GM21526 (cell line): Measurements from ENCODE around the gene RUNDC3A.

Experiments used
- ATAC-seq: cut with Tn5 transposase; IDR thresholded peaks from one replicate; pipeline ENCODE4 v1.9.1; 2021; ENCODE audit warnings: moderate library complexity; ENCODE audit not compliant: unreplicated experiment, low FRiP score

RUNDC3A gene

GRCh38 chr17:44282264-44282663 lies 26.1 kb upstream of the RUNDC3A start:
- ATAC-seq = no peak

GRCh38 chr17:44283344-44284023 lies 24.9 kb upstream of the RUNDC3A start:
- no peak for ATAC-seq

GRCh38 chr17:44284024-44284400 lies 24.4 kb upstream of the RUNDC3A start:
- ATAC-seq = no peak

- ATAC-seq = no peak
Observed at GRCh38 chr17:44287651-44288050, 20.8 kb upstream of the RUNDC3A start.

- no peak for ATAC-seq
Observed at GRCh38 chr17:44293509-44294226, 14.7 kb upstream of the RUNDC3A start.

- no peak for ATAC-seq
Observed at GRCh38 chr17:44297975-44298374, 10.4 kb upstream of the RUNDC3A start.

- no peak for ATAC-seq
Observed at GRCh38 chr17:44304651-44305050, 3.8 kb upstream of the RUNDC3A start.

- no peak for ATAC-seq
Observed at GRCh38 chr17:44307387-44308186, 814 bp upstream of the RUNDC3A start.

- ATAC-seq = no peak
Observed at GRCh38 chr17:44308865-44309264, 464 bp downstream of the RUNDC3A start.

GRCh38 chr17:44309472-44309871 lies 1.1 kb downstream of the RUNDC3A start:
- ATAC-seq = no peak

- no peak for ATAC-seq
Observed at GRCh38 chr17:44310188-44310587, 1.8 kb downstream of the RUNDC3A start.

GRCh38 chr17:44310609-44311376 lies 2.4 kb downstream of the RUNDC3A start:
- no peak for ATAC-seq

- no peak for ATAC-seq
Observed at GRCh38 chr17:44311562-44312181, 3.3 kb downstream of the RUNDC3A start.

- no peak for ATAC-seq
Observed at GRCh38 chr17:44312396-44313104, 4.1 kb downstream of the RUNDC3A start.

GRCh38 chr17:44314031-44314430 lies 5.6 kb downstream of the RUNDC3A start:
- no peak for ATAC-seq

GRCh38 chr17:44314524-44314868 lies 6.1 kb downstream of the RUNDC3A start:
- ATAC-seq = no peak

GRCh38 chr17:44314869-44315661 lies 6.7 kb downstream of the RUNDC3A start:
- no peak for ATAC-seq

GRCh38 chr17:44315760-44316731 lies 7.6 kb downstream of the RUNDC3A start:
- no peak for ATAC-seq
